GM21619 (cell line): ENCODE measurements around the gene APOA1.

ENCODE experiments used
- ATAC-seq: cut with Tn5 transposase; IDR thresholded peaks from one replicate; pipeline ENCODE4 v1.9.1; 2021; ENCODE audit not compliant: unreplicated experiment

APOA1 gene

DNA sequence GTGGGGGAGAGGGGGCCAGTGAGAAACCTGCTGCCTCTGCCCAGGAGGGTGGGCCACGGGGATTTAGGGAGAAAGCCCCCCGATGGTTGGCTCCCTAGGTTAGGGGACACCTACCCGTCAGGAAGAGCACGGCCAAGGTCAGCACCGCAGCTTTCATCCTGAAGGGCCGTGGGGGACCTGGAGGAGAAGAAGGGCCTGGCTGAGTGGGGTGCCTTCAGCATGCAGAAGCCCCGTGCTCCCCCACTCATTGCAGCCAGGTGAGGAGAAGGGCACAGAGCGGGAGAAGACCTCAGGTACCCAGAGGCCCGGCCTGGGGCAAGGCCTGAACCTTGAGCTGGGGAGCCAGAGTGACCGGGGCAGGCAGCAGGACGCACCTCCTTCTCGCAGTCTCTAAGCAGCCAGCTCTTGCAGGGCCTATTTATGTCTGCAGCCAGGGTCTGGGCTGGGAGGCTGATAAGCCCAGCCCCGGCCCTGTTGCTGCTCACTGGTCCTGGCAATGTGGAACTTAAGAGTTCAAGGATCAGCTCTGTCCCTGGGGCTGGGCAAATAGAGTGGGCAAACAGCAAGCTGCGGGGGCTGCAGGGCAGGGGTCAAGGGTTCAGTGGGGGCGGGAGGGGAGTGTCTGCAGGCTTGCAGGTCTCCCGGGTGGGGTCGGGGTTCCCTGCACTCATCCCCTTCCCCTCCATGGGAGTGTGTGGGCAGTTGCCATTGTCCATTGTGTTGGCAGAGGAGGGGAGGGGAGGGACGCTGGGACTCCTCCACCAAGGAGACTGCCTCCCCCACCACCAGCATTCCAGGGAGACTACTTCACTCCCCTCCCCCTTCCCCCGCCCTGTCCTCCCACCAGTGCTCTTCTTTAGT lies at the start of gene APOA1:
APOA1 (minus strand) TSS at position 392 of the 861 bp plus-strand sequence; CDS start at position 157, 235 bp downstream.
- no peak for ATAC-seq

DNA sequence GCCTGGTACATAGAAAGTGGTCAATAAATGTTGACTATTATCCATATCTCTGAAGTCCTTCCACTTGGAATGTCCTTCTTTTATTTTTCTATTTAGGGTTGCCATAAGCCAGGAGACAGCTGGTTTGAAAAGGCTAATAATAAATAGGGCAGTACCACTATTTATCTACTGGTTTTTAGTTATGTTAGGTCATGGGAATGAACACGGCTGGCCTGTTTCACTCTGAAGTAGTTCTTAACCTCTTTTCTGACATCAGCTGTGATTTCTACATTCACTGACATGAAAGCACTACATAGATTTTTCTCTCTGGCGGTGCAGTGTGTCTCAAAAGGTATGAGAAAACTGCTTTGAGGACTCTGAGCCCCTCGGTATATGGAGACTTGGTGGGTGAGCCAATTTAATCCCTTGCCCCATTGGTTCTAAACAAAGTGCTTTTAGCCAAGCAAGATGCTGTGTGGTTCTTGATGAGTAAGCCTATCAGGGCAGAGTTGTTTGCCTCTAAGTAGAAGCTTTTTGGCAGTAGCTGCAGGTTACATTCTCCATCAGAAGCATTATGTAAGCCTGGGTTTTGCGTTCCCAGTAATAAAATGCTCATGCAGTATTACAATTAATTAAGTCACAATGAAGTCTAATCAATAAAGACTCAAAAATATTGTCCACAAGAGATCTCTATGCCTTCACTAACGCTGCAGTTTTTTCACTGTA lies 48.7 kb upstream of the APOA1 start:
- no peak for ATAC-seq

DNA sequence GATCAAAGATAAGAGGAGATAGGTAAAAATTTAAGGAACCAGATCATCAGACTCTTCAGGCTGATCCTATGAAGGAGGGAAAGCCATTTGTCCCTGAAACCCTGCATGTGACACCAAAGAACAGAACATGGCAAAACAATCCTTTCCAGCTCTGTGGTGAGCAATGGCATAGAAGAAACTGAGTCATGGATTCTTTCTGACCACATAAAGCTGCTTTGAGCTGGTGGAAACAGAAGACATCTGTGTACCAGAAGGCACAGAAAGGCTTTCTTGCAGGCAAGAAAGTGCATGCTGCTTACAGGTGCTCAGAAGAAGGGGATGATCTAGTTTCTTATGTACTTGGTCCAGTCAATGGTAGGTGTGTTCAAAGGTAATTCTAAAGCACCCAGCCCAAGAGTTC lies 45.0 kb upstream of the APOA1 start:
- ATAC-seq: no peak

DNA sequence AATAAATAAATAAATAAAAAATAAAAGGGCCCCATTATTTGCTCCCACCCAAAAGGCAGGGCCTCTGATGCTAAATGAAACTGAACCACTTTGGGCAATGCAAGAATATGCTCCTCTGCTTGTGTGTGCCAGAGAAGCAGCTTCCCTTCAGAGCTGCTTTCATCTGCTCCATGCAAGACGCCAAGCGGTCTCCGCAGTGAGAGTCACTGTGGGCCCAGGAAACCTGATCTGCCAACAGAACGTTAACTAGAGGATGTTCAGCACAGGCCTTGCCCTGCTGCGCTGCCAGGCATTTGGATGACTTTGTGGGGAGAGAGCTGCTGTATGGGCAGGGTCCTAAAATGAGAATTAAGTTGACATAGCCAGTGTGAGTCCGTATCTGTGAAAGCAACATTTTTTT lies 43.7 kb upstream of the APOA1 start:
- no peak for ATAC-seq

DNA sequence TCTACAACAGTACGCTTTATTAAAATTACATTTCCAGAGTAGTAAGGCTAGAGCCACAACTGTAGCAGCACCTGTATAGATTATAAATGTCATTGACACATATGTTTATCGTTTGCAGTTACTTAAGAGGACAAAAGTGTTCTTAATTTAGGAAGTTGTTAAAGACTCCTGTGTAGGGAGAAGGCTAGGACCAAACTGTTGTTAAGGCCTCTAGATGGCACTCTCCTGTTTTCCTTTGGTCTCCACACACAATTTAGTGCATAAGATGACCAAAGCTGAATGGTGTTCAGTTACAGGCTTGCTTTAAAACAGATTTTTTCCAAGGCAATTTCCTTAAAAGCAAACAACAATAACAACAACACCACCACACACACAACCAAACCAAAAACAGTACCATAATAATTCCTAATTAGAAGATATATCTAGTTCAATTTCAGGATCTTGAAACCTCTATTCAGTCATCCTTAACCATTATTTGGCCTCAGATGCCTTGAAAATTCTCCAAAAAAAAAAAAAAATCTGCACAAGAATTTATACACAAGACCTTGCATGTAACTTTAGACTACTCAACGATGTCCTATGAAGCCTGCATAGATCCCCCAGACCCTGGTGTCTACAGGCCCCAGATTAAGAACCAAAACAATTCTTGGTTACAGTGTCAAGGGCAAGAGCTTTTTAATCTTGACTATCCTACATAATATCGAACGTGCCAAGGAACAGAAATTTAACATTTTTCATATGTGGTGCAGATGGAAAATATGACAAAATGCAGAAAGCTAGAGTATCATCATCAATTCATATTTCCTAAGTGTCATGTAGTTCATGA lies 42.6 kb upstream of the APOA1 start:
- ATAC-seq: peak; percentile 76

DNA sequence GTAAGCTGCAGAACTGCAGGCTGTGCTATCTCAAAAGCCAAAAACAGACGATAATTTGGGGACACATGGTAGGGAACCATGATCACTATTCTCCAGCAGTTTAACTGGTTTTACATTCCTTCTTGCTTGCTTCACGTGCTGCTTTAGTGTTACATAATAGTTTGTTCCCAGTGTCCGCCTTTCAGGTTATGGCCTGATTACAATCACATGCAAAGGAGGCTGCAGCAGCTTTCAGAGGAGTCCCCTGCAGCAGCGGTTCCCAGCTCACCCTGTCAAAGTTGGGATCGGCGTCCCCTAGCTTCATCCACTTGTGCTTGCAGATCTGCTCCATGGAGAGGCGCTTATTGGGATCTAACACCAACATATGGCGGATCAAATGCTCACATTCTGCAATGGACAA lies 39.2 kb upstream of the APOA1 start:
- no peak for ATAC-seq

DNA sequence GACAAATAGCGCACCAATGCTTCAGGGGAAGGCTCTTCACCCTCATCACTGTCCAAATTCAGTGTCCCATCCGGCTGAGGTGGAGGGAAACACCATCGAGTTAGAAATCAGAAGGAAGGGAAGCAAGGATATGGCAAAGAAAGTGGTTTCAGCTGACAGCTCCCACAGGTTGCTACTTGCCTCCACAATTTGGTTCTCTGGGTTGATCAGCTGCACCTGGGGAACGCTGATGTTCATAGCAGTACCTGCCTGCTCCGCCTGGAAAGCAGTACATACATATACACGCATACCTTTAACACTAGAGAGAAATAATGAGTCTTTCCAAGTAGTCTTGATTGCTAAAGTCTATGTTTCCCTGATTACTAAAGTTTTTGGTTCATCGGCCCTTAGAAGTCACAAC lies 37.8 kb upstream of the APOA1 start:
- ATAC-seq: no peak

DNA sequence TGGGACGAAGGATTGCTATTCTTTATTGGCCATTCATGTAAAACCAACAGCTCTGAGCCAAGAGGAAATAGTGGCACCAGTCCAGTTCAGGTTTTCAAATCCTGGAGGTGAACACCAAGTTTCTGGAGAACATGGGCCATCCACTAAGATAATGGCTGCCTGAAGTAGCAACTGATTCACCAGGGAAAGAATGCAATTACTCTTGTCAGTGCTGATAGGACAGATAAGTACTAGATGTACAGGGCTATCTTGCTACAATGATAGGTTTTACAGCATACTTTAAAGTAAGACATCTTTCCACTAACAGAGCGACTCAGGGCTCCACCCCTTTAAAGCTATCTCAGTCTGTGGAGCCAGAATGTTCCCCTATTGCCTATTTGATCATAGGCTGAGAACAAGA lies 36.8 kb upstream of the APOA1 start:
- ATAC-seq: no peak

DNA sequence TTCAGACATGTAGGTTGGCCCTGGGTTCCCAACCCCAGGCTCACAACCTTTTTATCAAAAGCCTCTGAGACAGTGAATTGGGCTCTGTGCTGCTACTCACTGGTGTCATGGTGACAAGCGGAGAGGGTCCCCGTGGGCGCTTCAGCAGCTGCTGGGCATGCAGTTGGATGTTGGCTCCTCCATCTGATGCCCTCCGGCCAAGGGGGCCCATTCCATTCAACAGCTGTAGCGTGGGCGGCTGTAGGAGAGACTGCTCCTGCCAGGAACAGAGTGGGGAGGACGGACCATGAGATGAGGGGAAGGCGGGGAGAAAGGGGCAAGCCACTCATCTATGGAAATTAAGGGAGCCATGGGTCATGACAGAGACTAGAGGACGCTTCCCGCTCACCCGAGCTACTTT lies 36.0 kb upstream of the APOA1 start:
- no peak for ATAC-seq

DNA sequence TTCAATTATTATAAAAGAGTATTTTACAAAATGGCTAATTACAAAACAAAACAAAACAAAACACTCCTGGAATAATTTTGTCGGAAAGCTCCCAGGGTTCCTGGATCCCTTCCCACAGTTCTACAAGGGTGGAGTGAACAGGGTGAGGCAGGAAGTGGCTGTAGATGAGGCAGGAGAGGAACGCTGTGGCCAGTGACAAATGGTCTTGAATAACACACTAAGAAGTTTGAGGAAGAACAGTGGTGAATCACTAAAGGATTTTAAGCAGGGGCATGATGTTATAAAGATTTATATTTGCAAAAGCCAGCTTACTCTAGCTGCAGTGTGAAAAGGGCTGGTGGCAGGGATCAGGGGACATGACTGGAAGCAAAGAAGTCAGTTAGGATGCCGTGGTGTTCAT lies 33.8 kb upstream of the APOA1 start:
- no peak for ATAC-seq

DNA sequence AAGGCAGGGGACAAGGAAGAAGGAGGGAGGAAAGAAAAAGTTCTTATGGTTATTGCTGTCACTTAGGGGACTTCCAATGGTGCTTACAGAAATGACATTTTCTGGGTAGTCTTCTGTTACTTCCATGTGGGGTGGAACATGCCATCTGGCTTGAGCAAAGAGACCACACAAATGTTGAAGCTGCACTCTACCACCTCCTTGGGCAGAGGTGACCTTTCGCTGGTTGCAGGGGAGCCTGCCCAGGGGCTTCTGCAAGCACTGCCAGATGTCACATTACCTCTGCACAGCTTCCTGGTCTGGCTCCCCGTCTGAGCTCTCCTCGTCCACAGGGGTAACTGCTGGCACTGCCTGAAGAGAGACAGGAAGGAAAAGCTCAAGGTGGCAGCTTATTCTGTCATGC lies 32.6 kb upstream of the APOA1 start:
- no peak for ATAC-seq

DNA sequence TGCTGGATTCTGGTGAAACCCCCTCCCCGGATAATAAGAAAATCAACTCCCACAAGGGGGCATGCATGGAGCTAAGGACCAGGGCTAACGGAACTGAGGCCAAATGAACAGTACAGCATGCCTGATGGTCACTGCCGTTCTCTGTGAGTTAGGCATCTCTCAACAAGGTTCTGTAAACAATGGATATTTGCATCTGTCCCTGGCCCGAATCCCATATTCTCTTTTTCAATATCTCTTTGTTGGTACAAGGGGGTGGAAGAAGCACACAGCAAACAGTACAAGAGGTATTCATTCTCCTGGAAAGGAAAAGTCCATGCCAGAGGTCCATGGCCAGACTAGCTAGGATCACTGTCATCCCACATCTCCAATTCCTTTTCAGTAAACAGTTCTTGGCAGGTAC lies 32.2 kb upstream of the APOA1 start:
- no peak for ATAC-seq

DNA sequence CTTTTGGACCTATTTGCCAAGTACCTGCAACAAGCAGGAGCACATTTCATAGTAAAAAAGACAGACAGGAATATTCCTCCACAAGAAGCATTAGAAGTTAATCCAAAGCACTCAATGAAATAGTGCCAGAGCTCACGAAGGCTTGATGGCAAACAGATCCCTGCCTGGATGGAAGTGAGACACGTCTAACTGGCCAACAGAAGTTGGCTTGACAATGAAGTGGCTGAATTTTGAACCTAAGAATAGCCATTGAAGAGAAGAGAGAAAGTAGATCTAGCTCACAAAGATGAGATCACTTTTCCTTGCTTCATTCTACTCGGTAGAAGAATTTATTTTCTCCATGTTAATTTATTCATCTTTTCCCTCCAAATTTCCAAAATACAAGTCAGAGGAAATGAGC lies 30.6 kb upstream of the APOA1 start:
- no peak for ATAC-seq

DNA sequence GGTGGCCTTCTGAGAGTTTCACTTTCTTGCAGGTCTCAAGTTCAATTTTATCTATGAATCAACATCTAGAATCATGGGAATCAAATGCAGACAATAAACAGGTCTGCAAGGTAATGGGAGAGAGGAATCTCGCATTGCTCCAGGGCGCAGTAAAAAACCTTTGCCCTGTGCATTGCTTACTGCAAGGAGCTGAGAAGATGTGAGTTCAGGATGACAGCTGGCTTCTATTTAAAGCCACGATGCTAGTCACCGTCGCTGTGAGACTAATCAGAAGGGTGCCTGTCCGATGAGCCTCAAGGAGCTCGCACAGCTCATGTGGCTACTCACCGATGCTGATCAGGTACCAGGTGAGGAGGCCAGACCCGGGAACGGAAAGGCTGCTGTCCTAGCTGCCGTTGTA lies 30.2 kb upstream of the APOA1 start:
- ATAC-seq: no peak

DNA sequence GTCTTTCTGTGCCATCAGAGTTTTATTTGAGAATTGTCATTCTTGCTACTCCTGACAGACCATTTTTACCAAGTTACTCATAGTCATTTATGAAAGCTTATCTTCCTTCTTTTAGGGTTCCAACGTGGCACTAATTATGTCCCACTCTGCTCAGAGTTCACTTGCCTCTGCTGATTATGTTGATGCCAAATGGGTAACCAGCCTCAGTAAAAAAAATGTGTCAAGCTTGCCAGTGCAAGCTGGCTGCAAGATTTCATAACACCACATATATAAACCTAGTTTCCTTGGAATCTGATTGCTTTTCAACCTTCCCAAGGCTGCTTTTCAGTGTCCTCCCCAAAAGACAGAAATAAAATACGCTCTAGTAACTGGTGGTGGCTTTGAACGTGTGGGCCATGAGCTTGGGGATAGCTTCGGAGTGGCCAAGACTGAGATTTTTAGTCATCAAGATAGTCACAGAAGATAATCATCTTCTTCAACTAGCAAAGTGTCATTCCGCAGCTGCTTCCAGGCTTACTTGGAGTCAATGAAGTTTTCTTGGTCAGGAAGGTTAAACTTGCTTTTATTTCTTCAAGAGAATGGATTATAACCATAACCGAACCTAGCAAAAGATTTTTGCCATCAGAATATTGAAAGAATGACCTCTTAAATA lies 29.5 kb upstream of the APOA1 start:
- ATAC-seq: no peak

DNA sequence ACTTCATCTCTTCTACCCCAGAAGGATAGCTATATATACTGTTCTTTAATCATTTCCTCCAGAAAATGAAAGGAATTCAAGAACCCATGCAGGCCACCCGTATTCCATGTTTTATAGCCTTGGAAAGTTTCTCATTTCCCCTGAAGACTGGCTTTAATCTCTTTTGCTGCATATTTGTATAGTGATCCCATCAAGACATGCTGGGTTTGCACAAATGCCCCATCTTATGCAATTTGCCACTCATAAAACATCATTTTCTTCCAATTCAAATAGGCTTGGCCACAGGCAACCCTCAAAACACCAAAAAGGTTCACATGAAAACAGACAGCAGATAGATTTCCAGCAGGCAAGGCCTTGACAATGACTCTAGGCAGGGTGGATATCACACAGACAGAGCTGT lies 28.3 kb upstream of the APOA1 start:
- no peak for ATAC-seq

DNA sequence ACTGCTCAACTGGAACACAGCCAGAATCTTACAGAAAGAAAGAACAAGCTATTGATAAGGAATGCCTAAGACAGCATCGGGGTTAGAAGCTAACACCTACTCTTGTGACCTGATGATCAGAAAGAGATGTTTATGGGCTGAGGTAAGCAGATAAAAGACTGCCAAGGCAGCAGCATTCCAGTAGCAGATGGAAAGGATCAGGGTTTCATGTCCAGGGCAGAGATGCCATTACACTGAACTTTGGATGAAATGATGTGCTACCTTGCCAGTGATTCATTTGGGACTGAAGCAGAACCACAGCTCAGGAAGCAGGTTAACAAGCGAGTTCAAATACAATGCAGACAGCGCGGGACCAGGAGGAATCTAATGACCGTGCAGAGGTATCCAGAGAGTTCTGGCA lies 27.1 kb upstream of the APOA1 start:
- ATAC-seq: no peak

DNA sequence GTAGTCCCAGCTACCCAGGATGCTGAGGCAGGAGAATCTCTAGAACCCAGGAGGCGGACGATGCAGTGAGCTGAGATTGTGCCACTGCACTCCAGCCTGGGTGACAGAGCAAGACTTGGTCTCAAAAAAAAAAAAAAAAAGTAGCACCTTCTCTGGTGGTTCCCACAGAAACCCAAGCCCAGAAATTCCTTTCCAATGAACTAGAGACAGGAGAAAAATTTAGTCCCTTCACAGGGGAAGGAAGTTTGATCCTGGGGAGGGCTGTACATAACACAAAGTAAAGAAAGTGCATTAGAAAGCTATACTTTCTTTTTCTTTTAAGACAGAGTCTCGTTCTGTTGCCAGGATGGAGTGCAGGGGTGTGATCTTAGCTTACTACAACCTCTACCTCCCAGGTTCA lies 25.5 kb upstream of the APOA1 start:
- ATAC-seq: no peak

DNA sequence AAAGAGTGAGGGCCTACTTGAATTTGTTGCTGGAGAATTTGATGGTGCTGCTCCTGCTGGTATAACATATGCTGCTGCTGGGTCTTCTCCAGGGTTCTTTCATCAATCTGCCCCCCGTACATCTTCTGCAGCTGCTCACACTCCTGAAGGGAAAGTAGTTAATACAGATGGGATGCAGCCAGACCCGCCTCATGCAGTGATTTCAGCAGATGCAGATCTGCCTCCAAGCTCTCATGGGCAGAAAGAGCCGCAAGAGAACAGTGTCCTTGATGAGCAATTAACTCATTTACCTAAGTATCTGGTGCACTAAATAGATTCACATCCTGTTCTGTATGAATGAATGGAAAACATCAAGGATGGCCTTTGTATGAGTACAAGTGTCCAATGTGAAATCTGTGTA lies 24.8 kb upstream of the APOA1 start:
- ATAC-seq: no peak

DNA sequence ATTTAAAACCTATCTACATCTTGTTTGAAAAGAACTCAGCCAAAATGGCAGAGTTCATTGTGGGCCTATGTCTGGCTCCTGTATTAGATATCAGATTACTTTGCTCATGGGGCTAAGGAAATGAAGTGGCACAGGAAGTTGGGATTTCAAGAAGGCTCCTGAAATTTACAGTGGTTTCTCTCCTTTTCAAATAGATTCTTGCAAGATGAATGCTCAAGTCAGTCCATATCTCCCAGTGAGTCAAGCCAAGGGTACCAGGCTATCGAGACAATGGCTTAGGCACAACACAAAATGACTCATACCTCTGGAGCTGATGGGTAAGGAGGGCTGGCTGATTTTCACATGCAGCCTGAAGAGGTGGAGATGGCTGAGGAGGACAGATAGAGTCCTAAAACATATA lies 24.1 kb upstream of the APOA1 start:
- no peak for ATAC-seq

DNA sequence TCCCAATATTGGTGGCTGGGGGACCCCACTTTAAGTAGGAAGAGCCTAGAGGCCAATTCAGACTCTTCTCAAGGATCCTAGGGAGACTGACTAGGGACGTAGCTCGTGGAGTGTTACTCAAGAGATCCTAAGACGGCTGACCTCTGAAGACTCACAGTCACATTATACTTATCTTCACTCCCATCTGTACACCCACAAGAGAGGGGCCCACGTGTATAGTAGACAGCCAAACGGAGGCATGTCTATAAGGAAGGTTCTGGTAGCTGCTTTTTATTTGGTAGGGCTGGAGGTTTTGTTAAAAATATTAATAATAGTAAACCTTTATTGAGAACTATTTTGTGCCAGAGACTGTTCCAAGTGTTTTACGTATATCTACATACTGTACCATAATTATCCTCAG lies 22.9 kb upstream of the APOA1 start:
- ATAC-seq: no peak
